DOHH2 (cell line): ENCODE data around the gene WNT8A.

Experiments
- CTCF ChIP-seq: fragments of 200-600 bp; sonication (generic); IDR thresholded peaks from one replicate; pipeline ENCODE4 v1.5.1; 2014; ENCODE audit warnings: antibody characterized with exemption, mild to moderate bottlenecking, low read depth, low read length; ENCODE audit not compliant: poor library complexity, severe bottlenecking
- EZH2phosphoT487 ChIP-seq: fragments of 200-600 bp; sonication (generic); IDR thresholded peaks from 2 replicates; pipeline ENCODE4 v1.6.1; 2017; ENCODE audit warnings: borderline replicate concordance, mild to moderate bottlenecking, antibody characterized with exemption, low read length, moderate library complexity, mixed read lengths

DNA sequence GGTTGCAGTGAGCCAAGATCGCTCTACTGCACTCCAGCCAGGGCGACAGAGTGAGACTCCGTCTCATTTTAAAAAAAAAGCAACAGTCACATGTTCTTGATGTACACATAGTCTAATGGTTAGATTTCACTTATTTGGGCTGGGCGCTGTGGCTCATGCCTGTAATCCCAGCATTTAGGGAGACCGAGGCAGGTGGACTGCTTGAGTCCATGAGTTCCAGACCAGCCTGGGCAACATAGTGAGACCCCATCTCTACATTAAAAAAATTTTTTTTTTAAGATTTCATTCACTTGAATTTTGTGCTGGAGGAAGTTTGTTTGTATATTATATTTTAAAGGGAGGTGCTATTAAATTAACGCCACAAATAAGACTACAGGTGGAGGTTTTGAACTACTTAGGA lies 21.9 kb downstream of the WNT8A start:
- TF ChIP-seq CTCF (no peak), EZH2phosphoT487 (no peak)
